Mesothelial cell of epicardium (in vitro differentiated cells): ENCODE data around the gene UPK1A. TPM values are rescaled to one million over a fixed set of nuclear protein-coding genes. Genes with fewer than 3 reads are reported as not detected.

Experiments used
- DNase-seq, 2 experiments: peaks; one replicate each; pipeline ENCODE4 v3.0.0; 2021; ENCODE audit warnings: low spot score in 2 of 2; ENCODE audit not compliant: unreplicated experiment in 2 of 2
- H3K27ac Mint-ChIP-seq: 2 replicates; pipeline ENCODE4 v1.8.0; 2021; ENCODE audit warnings: mixed read lengths
- H3K27me3 Mint-ChIP-seq: 2 replicates; pipeline ENCODE4 v1.8.0; 2021; ENCODE audit warnings: low read depth, mixed read lengths
- H3K36me3 Mint-ChIP-seq: 2 replicates; pipeline ENCODE4 v1.8.0; 2021; ENCODE audit warnings: mixed read lengths
- H3K4me1 Mint-ChIP-seq: 2 replicates; pipeline ENCODE4 v1.8.0; 2021; ENCODE audit warnings: mixed read lengths
- H3K4me3 Mint-ChIP-seq: 2 replicates; pipeline ENCODE4 v1.8.0; 2021; ENCODE audit warnings: mild to moderate bottlenecking, moderate library complexity, mixed read lengths
- H3K9me3 Mint-ChIP-seq: 2 replicates; pipeline ENCODE4 v1.8.0; 2021; ENCODE audit warnings: mixed read lengths
- CTCF ChIP-seq: fragments of 200-600 bp; sonication (generic); IDR thresholded peaks from one replicate; pipeline ENCODE4 v1.5.0; 2021; ENCODE audit warnings: antibody characterized with exemption; ENCODE audit not compliant: unreplicated experiment
- total RNA-seq: library from RNA; stranded (reverse); gene quantifications from 3 replicates; pipeline ENCODE4 v1.2.1, GENCODE V29; 2021

The UPK1A gene
- total RNA-seq, 1 donor from 2014 or later: 2.0 TPM

- H3K4me3 Mint-ChIP-seq: no peak within 1 kb of the TSS
- TF ChIP-seq CTCF: no peak
Measured at GRCh38 chr19:35704218-35704617, 37.9 kb downstream of the UPK1A start, which contains the start of gene ZBTB32. Gene ZBTB32, plus strand, starts transcription at chr19:35704558. Its CDS starts 10,069 bp downstream, at chr19:35714627.

GRCh38 chr19:35708391-35708790 is 42.1 kb downstream of the UPK1A start:
- Mint-ChIP-seq H3K9me3 (no peaks in the 10 kb centered on the region), H3K27ac (no peak overlapping the region), H3K4me3 (no peak overlapping the region), H3K4me1 (no peaks in the 10 kb centered on the region), H3K36me3 (no peaks in the 10 kb centered on the region), H3K27me3 (peaks cover 9% of the 10 kb centered on the region)
- no peak for DNase-seq
- no peak for TF ChIP-seq CTCF

More at GRCh38 chr19:35704218-35704617, 37.9 kb downstream of the UPK1A start, which contains the start of gene ZBTB32:
- Mint-ChIP-seq H3K4me1 (peaks cover 5% of the 10 kb centered on the region), H3K27ac (no peak within 1 kb of the TSS), H3K27me3 (peaks cover 13% of the 10 kb centered on the region), H3K9me3 (no peaks in the 10 kb centered on the region), H3K36me3 (no peaks in the 10 kb centered on the region)
- DNase-seq: peak in 1 of 2 experiments; percentile 56

GRCh38 chr19:35710784-35711723 is 44.7 kb downstream of the UPK1A start:
- TF ChIP-seq CTCF: no peak
- no peak for DNase-seq
- Mint-ChIP-seq H3K9me3 (no peaks in the 10 kb centered on the region), H3K27ac (no peak overlapping the region), H3K27me3 (no peaks in the 10 kb centered on the region), H3K36me3 (no peaks in the 10 kb centered on the region), H3K4me1 (peaks cover 8% of the 10 kb centered on the region), H3K4me3 (no peak overlapping the region)

- no peaks in the 10 kb centered on the region for H3K36me3 Mint-ChIP-seq
- no peak for TF ChIP-seq CTCF
- no peak overlapping the region for H3K27ac Mint-ChIP-seq
- DNase-seq: no peak
- peaks cover 14% of the 10 kb centered on the region for H3K4me1 Mint-ChIP-seq
- no peak overlapping the region for H3K4me3 Mint-ChIP-seq
- H3K27me3 Mint-ChIP-seq: no peaks in the 10 kb centered on the region
- H3K9me3 Mint-ChIP-seq: no peaks in the 10 kb centered on the region
Measured at GRCh38 chr19:35712567-35713505, 46.5 kb downstream of the UPK1A start.

DNA sequence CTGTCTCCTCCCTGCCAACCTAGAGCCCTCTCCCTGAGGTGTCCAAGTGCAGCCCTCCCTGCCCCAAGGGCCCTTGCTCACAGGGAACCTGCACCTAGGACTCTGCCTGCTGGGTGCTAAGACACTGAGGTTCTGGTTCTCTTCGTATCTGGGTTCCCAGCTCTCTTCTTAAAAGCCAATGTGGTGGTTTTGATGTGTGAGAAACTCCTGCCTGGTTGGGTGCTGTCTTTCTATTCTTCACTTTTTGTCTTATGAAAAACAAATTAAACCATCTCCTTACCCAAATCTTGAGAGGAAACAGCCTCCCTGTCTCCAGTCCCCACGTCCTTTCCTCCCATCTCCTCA is 47.2 kb downstream of the UPK1A start:
- Mint-ChIP-seq H3K4me1 (peaks cover 14% of the 10 kb centered on the region), H3K9me3 (no peaks in the 10 kb centered on the region), H3K36me3 (no peaks in the 10 kb centered on the region), H3K27me3 (no peaks in the 10 kb centered on the region), H3K27ac (no peak overlapping the region), H3K4me3 (no peak overlapping the region)
- no peak for TF ChIP-seq CTCF
- DNase-seq: no peak
